HG03457 (cell line): ENCODE measurements around the gene TEAD3.
"Not testable (repeated sequence)": the region's sequence is repeated elsewhere in the genome, so short reads cannot be mapped to it uniquely, and the experiment has no call there.

ENCODE experiments used
- ATAC-seq: cut with Tn5 transposase; IDR thresholded peaks from one replicate; pipeline ENCODE4 v1.9.1; 2021; ENCODE audit warnings: moderate number of reproducible peaks; ENCODE audit not compliant: unreplicated experiment

Gene TEAD3

GRCh38 chr6:35496841-35497570 lies at the start of gene TEAD3:
Gene TEAD3, minus strand, starts transcription at chr6:35497079.
- no peak for ATAC-seq

- no peak for ATAC-seq
Observed at GRCh38 chr6:35544769-35545361, 48.0 kb upstream of the TEAD3 start.

GRCh38 chr6:35543459-35544193 lies 46.7 kb upstream of the TEAD3 start:
- no peak for ATAC-seq

GRCh38 chr6:35541836-35542235 lies 45.0 kb upstream of the TEAD3 start:
- no peak for ATAC-seq

GRCh38 chr6:35539223-35539622 lies 42.3 kb upstream of the TEAD3 start:
- ATAC-seq: no peak

GRCh38 chr6:35535847-35536246 lies 39.0 kb upstream of the TEAD3 start:
- not testable (repeated sequence) for ATAC-seq

GRCh38 chr6:35534407-35535170 lies 37.7 kb upstream of the TEAD3 start:
- no peak for ATAC-seq

- ATAC-seq: no peak
Observed at GRCh38 chr6:35533981-35534380, 37.1 kb upstream of the TEAD3 start.

- ATAC-seq: no peak
Observed at GRCh38 chr6:35532126-35532525, 35.2 kb upstream of the TEAD3 start.

GRCh38 chr6:35524380-35525020 lies 27.6 kb upstream of the TEAD3 start:
- ATAC-seq: no peak

- ATAC-seq: no peak
Observed at GRCh38 chr6:35522660-35523658, 26.1 kb upstream of the TEAD3 start.

- no peak for ATAC-seq
Observed at GRCh38 chr6:35522151-35522550, 25.3 kb upstream of the TEAD3 start.

GRCh38 chr6:35521235-35521634 lies 24.4 kb upstream of the TEAD3 start:
- ATAC-seq: no peak

GRCh38 chr6:35519313-35520015 lies 22.6 kb upstream of the TEAD3 start:
- no peak for ATAC-seq

- no peak for ATAC-seq
Observed at GRCh38 chr6:35518566-35519312, 21.9 kb upstream of the TEAD3 start.

GRCh38 chr6:35517978-35518377 lies 21.1 kb upstream of the TEAD3 start:
- ATAC-seq: not testable (repeated sequence)

GRCh38 chr6:35516712-35517111 lies 19.8 kb upstream of the TEAD3 start:
- no peak for ATAC-seq

- not testable (repeated sequence) for ATAC-seq
Observed at GRCh38 chr6:35515939-35516338, 19.1 kb upstream of the TEAD3 start.
